ENCODE results near the gene GIPC2.

- TF ChIP-seq POLR2AphosphoS5 (IDR thresholded peaks at IDR 0.05; ENCODE audit: low read length), result no peak
- no peak for TF ChIP-seq EZH2 (IDR thresholded peaks at IDR 0.05; ENCODE audit: borderline replicate concordance, control insufficient read depth, low read depth, low read length)
- no peak for TF ChIP-seq PAX8 (IDR thresholded peaks at IDR 0.05)
- TF ChIP-seq, protein P1, sequence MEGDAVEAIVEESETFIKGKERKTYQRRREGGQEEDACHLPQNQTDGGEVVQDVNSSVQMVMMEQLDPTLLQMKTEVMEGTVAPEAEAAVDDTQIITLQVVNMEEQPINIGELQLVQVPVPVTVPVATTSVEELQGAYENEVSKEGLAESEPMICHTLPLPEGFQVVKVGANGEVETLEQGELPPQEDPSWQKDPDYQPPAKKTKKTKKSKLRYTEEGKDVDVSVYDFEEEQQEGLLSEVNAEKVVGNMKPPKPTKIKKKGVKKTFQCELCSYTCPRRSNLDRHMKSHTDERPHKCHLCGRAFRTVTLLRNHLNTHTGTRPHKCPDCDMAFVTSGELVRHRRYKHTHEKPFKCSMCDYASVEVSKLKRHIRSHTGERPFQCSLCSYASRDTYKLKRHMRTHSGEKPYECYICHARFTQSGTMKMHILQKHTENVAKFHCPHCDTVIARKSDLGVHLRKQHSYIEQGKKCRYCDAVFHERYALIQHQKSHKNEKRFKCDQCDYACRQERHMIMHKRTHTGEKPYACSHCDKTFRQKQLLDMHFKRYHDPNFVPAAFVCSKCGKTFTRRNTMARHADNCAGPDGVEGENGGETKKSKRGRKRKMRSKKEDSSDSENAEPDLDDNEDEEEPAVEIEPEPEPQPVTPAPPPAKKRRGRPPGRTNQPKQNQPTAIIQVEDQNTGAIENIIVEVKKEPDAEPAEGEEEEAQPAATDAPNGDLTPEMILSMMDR (IDR thresholded peaks at IDR 0.05 in 2 of 3, conservative IDR thresholded peaks at IDR 0.05 in 1 of 3; ENCODE audit: control insufficient read depth in 2 of 3, extremely low read depth in 1 of 3, insufficient read depth in 1 of 3, low read depth in 3 of 3, low read length in 3 of 3), result no peak
- TF ChIP-seq, protein P2, sequence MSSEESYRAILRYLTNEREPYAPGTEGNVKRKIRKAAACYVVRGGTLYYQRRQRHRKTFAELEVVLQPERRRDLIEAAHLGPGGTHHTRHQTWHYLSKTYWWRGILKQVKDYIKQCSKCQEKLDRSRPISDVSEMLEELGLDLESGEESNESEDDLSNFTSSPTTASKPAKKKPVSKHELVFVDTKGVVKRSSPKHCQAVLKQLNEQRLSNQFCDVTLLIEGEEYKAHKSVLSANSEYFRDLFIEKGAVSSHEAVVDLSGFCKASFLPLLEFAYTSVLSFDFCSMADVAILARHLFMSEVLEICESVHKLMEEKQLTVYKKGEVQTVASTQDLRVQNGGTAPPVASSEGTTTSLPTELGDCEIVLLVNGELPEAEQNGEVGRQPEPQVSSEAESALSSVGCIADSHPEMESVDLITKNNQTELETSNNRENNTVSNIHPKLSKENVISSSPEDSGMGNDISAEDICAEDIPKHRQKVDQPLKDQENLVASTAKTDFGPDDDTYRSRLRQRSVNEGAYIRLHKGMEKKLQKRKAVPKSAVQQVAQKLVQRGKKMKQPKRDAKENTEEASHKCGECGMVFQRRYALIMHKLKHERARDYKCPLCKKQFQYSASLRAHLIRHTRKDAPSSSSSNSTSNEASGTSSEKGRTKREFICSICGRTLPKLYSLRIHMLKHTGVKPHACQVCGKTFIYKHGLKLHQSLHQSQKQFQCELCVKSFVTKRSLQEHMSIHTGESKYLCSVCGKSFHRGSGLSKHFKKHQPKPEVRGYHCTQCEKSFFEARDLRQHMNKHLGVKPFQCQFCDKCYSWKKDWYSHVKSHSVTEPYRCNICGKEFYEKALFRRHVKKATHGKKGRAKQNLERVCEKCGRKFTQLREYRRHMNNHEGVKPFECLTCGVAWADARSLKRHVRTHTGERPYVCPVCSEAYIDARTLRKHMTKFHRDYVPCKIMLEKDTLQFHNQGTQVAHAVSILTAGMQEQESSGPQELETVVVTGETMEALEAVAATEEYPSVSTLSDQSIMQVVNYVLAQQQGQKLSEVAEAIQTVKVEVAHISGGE (CRISPR knock-in tag; IDR thresholded peaks at IDR 0.05), result no peak
- TF ChIP-seq POLR2A (IDR thresholded peaks at IDR 0.05; ENCODE audit: low read depth, low read length), result no peak
- TF ChIP-seq, protein P3, sequence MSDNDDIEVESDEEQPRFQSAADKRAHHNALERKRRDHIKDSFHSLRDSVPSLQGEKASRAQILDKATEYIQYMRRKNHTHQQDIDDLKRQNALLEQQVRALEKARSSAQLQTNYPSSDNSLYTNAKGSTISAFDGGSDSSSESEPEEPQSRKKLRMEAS (IDR thresholded peaks at IDR 0.05; ENCODE audit: low read depth, low read length), result no peak
- no peak for TF ChIP-seq NBN (IDR thresholded peaks at IDR 0.05)
- no peak for TF ChIP-seq CEBPB (IDR thresholded peaks at IDR 0.05; ENCODE audit: borderline replicate concordance in 1 of 2, low read depth in 2 of 2, low read length in 2 of 2)
- no peak for TF ChIP-seq LARP7 (IDR thresholded peaks at IDR 0.05)
Observed at GRCh38 chr1:78178816-78179215, 133.1 kb downstream of the GIPC2 start.

Measured in GM12878 (cell line).